Activated CD8-positive, alpha-beta T cell treated with anti-CD3 and anti-CD28 coated beads, Interleukin-2, amount 10 ng/mL, durations not matched to agents 7 days and 5 days (primary cell): ENCODE measurements around the gene GEMIN7. TPM values are rescaled to one million over a fixed set of nuclear protein-coding genes. Genes with fewer than 3 reads are reported as not detected.

Experiments used
- ATAC-seq: fragments of 150-1000 bp; cut with Tn5 transposase; one replicate; pipeline ENCODE4 v1.10.0; 2021; ENCODE audit warnings: moderate library complexity
- CTCF ChIA-PET: fragments of 350-600 bp; sonication (Branson Sonifier 250); formaldehyde crosslinking; loops from one replicate; lab custom pipeline; 2021; ENCODE audit warnings: antibody characterized with exemption; lab: Charles Lee
- POLR2A ChIA-PET: fragments of 350-600 bp; sonication (Branson Sonifier 250); formaldehyde crosslinking; loops from one replicate; lab custom pipeline; 2021; ENCODE audit warnings: antibody characterized with exemption; lab: Charles Lee
- DNase-seq: peaks from one replicate; pipeline ENCODE4 v3.0.0-alpha.2; 2020
- H3K27ac Mint-ChIP-seq: one replicate; pipeline ENCODE4 v1.8.0; 2021; ENCODE audit warnings: mild to moderate bottlenecking, mixed read lengths
- H3K27me3 Mint-ChIP-seq: one replicate; pipeline ENCODE4 v1.8.0; 2021; ENCODE audit warnings: low read depth, mixed read lengths
- H3K36me3 Mint-ChIP-seq: one replicate; pipeline ENCODE4 v1.8.0; 2021; ENCODE audit warnings: low read depth, mixed read lengths
- H3K4me1 Mint-ChIP-seq: one replicate; pipeline ENCODE4 v1.8.0; 2021; ENCODE audit warnings: low read depth, mixed read lengths
- H3K4me3 Mint-ChIP-seq: one replicate; pipeline ENCODE4 v1.8.0; 2021; ENCODE audit warnings: mild to moderate bottlenecking, mixed read lengths
- H3K9me3 Mint-ChIP-seq: one replicate; pipeline ENCODE4 v1.8.0; 2022; ENCODE audit warnings: mixed read lengths; ENCODE audit not compliant: insufficient read depth
- total RNA-seq, 2 experiments: library from RNA; stranded (reverse); gene quantifications; one replicate each; pipeline ENCODE4 v1.2.3, GENCODE V29; 2021

The GEMIN7 gene
- total RNA-seq, 2 experiments from 2014 or later: 30.2 to 31.7 TPM

GRCh38 chr19:45135176-45135885 is 56.3 kb downstream of the GEMIN7 start:
- ATAC-seq (no peak), DNase-seq (no peak)
- Mint-ChIP-seq H3K9me3 (no peaks in the 10 kb centered on the region), H3K4me1 (peaks cover 11% of the 10 kb centered on the region), H3K27me3 (no peaks in the 10 kb centered on the region), H3K27ac (no peak overlapping the region), H3K36me3 (no peaks in the 10 kb centered on the region), H3K4me3 (no peak overlapping the region)
- ChIA-PET CTCF (interaction anchor here (0.9 to 2.5 kb wide), 2 partner anchors 10 to 48 kb away, joined by 4 to 18 read pairs; no protein-coding TSS in a partner anchor), POLR2A (no interaction called here)

GRCh38 chr19:45136507-45137178 is 57.6 kb downstream of the GEMIN7 start:
- peak overlapping the region; percentile 3 for H3K27ac Mint-ChIP-seq
- POLR2A ChIA-PET: no interaction called here

GRCh38 chr19:45137179-45137761 is 58.2 kb downstream of the GEMIN7 start:
- Mint-ChIP-seq H3K4me1 (peaks cover 8% of the 10 kb centered on the region), H3K27me3 (no peaks in the 10 kb centered on the region), H3K4me3 (no peak overlapping the region), H3K36me3 (peaks cover 4% of the 10 kb centered on the region), H3K27ac (no peak overlapping the region), H3K9me3 (no peaks in the 10 kb centered on the region)
- ChIA-PET CTCF (interaction anchor here (0.8 to 2.5 kb wide), 4 partner anchors 12 to 44 kb away, joined by 3 to 18 read pairs (median 4); partner anchors contain the start of gene PPP1R37), POLR2A (no interaction called here)
- ATAC-seq: no peak
- DNase-seq: no peak

More at GRCh38 chr19:45136507-45137178, 57.6 kb downstream of the GEMIN7 start:
- CTCF ChIA-PET: interaction anchor here (0.8 to 2.5 kb wide), 4 partner anchors 11 to 44 kb away, joined by 3 to 18 read pairs (median 4); partner anchors contain the start of gene PPP1R37
- peaks cover 8% of the 10 kb centered on the region for H3K4me1 Mint-ChIP-seq
- peaks cover 4% of the 10 kb centered on the region for H3K36me3 Mint-ChIP-seq
- DNase-seq: no peak
- H3K27me3 Mint-ChIP-seq: no peaks in the 10 kb centered on the region
- no peaks in the 10 kb centered on the region for H3K9me3 Mint-ChIP-seq
- ATAC-seq: no peak
- H3K4me3 Mint-ChIP-seq: no peak overlapping the region

GRCh38 chr19:45138303-45138751 is 59.3 kb downstream of the GEMIN7 start:
- Mint-ChIP-seq H3K4me1 (peaks cover 8% of the 10 kb centered on the region), H3K27me3 (no peaks in the 10 kb centered on the region), H3K4me3 (no peak overlapping the region), H3K9me3 (no peaks in the 10 kb centered on the region), H3K36me3 (peaks cover 9% of the 10 kb centered on the region), H3K27ac (no peak overlapping the region)
- DNase-seq (no peak), ATAC-seq (no peak)
- POLR2A ChIA-PET: no interaction called here
- CTCF ChIA-PET: no interaction called here

- DNase-seq (no peak), ATAC-seq (no peak)
- Mint-ChIP-seq H3K27me3 (no peaks in the 10 kb centered on the region), H3K27ac (no peak overlapping the region), H3K4me1 (peaks cover 8% of the 10 kb centered on the region), H3K9me3 (no peaks in the 10 kb centered on the region), H3K36me3 (peaks cover 9% of the 10 kb centered on the region), H3K4me3 (no peak overlapping the region)
- ChIA-PET CTCF (no interaction called here), POLR2A (no interaction called here)
Measured at GRCh38 chr19:45139286-45140143, 60.5 kb downstream of the GEMIN7 start.

GRCh38 chr19:45140144-45140503 is 61.1 kb downstream of the GEMIN7 start:
- Mint-ChIP-seq H3K9me3 (no peaks in the 10 kb centered on the region), H3K4me3 (no peak overlapping the region), H3K27me3 (no peaks in the 10 kb centered on the region), H3K27ac (no peak overlapping the region), H3K4me1 (peaks cover 8% of the 10 kb centered on the region), H3K36me3 (peaks cover 9% of the 10 kb centered on the region)
- ChIA-PET CTCF (no interaction called here), POLR2A (no interaction called here)
- ATAC-seq: no peak
- no peak for DNase-seq

- Mint-ChIP-seq H3K9me3 (no peaks in the 10 kb centered on the region), H3K4me1 (peaks cover 8% of the 10 kb centered on the region)
- CTCF ChIA-PET: no interaction called here
Measured at GRCh38 chr19:45140533-45140932, 61.5 kb downstream of the GEMIN7 start.

More at GRCh38 chr19:45140533-45140932, 61.5 kb downstream of the GEMIN7 start:
- POLR2A ChIA-PET: no interaction called here
- H3K4me3 Mint-ChIP-seq: no peak overlapping the region
- ATAC-seq (no peak), DNase-seq (no peak)
- H3K27me3 Mint-ChIP-seq: no peaks in the 10 kb centered on the region
- peaks cover 9% of the 10 kb centered on the region for H3K36me3 Mint-ChIP-seq
- H3K27ac Mint-ChIP-seq: no peak overlapping the region

Other genes starting within 250 kb of the GEMIN7 start
- under 1 TPM; 0.26 to 0.31 TPM for gene NECTIN2, start 233.0 kb upstream of the GEMIN7 start, total RNA-seq
- gene TOMM40, start 188.0 kb upstream of the GEMIN7 start, total RNA-seq: 10 to 100 TPM; 84.5 to 88.4 TPM
- gene APOE, start 173.5 kb upstream of the GEMIN7 start, total RNA-seq: under 1 TPM; 0.68 to 0.89 TPM
- gene APOC1, start 164.7 kb upstream of the GEMIN7 start, total RNA-seq: not detected
- not detected for gene APOC4, start 137.0 kb upstream of the GEMIN7 start, total RNA-seq
- not detected for gene APOC2, start 133.2 kb upstream of the GEMIN7 start, total RNA-seq
- gene CLPTM1, start 123.9 kb upstream of the GEMIN7 start, total RNA-seq: 10 to 100 TPM; 65.5 to 67.8 TPM
- 10 to 100 TPM in 1 of 2 experiments, 1 to 10 TPM in 1; 8.7 to 10.2 TPM for gene RELB, start 77.8 kb upstream of the GEMIN7 start, total RNA-seq
- gene CLASRP, start 40.2 kb upstream of the GEMIN7 start, total RNA-seq: 10 to 100 TPM; 82.5 to 94.5 TPM
- 1 to 10 TPM; 6.2 to 6.3 TPM for gene ZNF296, start 2.8 kb upstream of the GEMIN7 start, total RNA-seq
- 10 to 100 TPM; 28.3 to 29.2 TPM for gene PPP1R37, start 13.9 kb downstream of the GEMIN7 start, total RNA-seq
- under 1 TPM; 0.16 to 0.24 TPM for gene NKPD1, start 81.7 kb downstream of the GEMIN7 start, total RNA-seq
- gene TRAPPC6A, start 99.0 kb downstream of the GEMIN7 start, total RNA-seq: 10 to 100 TPM; 54.0 to 55.5 TPM
- gene BLOC1S3, start 99.5 kb downstream of the GEMIN7 start, total RNA-seq: 10 to 100 TPM; 16.0 to 16.7 TPM
- not detected for gene EXOC3L2, start 166.1 kb downstream of the GEMIN7 start, total RNA-seq
- 10 to 100 TPM; 18.3 to 18.5 TPM for gene MARK4, start 172.0 kb downstream of the GEMIN7 start, total RNA-seq
- gene CKM, start 243.6 kb downstream of the GEMIN7 start, total RNA-seq: not detected